GM12878 (cell line): Measurements from ENCODE around the gene HIVEP3. TPM values are rescaled to one million over a fixed set of nuclear protein-coding genes. Genes with fewer than 3 reads are reported as not detected.
A peak's percentile ranks its signal among the peaks of the same experiment; 100 is the strongest.

Experiments
- BACH1 ChIP-seq: fragments of 450-650 bp; IDR thresholded peaks from 2 replicates; pipeline ENCODE4 v1.6.1; 2017; ENCODE audit warnings: mild to moderate bottlenecking, borderline replicate concordance
- CHD1 ChIP-seq: IDR thresholded peaks from 2 replicates; pipeline ENCODE4 v1.6.1; 2012; ENCODE audit warnings: low read depth, low read length, improper control_type of control experiment
- HCFC1 ChIP-seq: fragments of 150-350 bp; IDR thresholded peaks from 2 replicates; pipeline ENCODE4 v1.6.1; 2014; ENCODE audit warnings: low read length
- IKZF2 ChIP-seq, 2 experiments: fragments of 450-650 bp; IDR thresholded peaks; 2 replicates each; pipeline ENCODE4 v1.6.1; 2017; ENCODE audit warnings: mild to moderate bottlenecking in 2 of 2, moderate library complexity in 2 of 2
- KLF5 ChIP-seq: fragments of 450-650 bp; IDR thresholded peaks from 2 replicates; pipeline ENCODE4 v1.6.1; 2014; ENCODE audit warnings: mild to moderate bottlenecking; ENCODE audit not compliant: partially characterized antibody
- MEF2A ChIP-seq: IDR thresholded peaks from 2 replicates; pipeline ENCODE4 v1.6.1; 2011; ENCODE audit warnings: low read depth, mild to moderate bottlenecking, low read length, moderate library complexity; ENCODE audit not compliant: insufficient read depth
- RAD21 ChIP-seq: IDR thresholded peaks from 2 replicates; pipeline ENCODE4 v1.6.1; 2011; ENCODE audit warnings: mild to moderate bottlenecking, low read depth, low read length, moderate library complexity; ENCODE audit not compliant: insufficient read depth
- RB1 ChIP-seq: fragments of 450-650 bp; formaldehyde crosslinking; IDR thresholded peaks from 2 replicates; pipeline ENCODE4 v1.6.1; 2017; ENCODE audit warnings: mild to moderate bottlenecking, borderline replicate concordance
- SRF ChIP-seq, 2 experiments: IDR thresholded peaks; 2 replicates each; pipeline ENCODE4 v1.6.1; 2011; ENCODE audit warnings: low read depth in 2 of 2, low read length in 2 of 2, mild to moderate bottlenecking in 1 of 2, moderate library complexity in 1 of 2
- STAT3 ChIP-seq: IDR thresholded peaks from 2 replicates; pipeline ENCODE4 v1.6.1; 2011; ENCODE audit warnings: low read depth, low read length, improper control_type of control experiment
- SUZ12 ChIP-seq: fragments of 200-600 bp; sonication (generic); IDR thresholded peaks from one replicate; pipeline ENCODE4 v1.6.1; 2018; ENCODE audit warnings: antibody characterized with exemption, mild to moderate bottlenecking; ENCODE audit not compliant: unreplicated experiment
- TCF12 ChIP-seq: IDR thresholded peaks from 2 replicates; pipeline ENCODE4 v1.6.1; 2011; ENCODE audit warnings: low read depth, mild to moderate bottlenecking, low read length
- YBX1 ChIP-seq: fragments of 450-650 bp; IDR thresholded peaks from 2 replicates; pipeline ENCODE4 v1.6.1; 2016; ENCODE audit warnings: antibody characterized with exemption
- YY1 ChIP-seq: IDR thresholded peaks from 2 replicates; pipeline ENCODE4 v1.6.1; 2011; ENCODE audit warnings: low read depth, mild to moderate bottlenecking, low read length
- polyA plus RNA-seq, 11 experiments: library from polyadenylated mRNA; depleted of rRNA in 4 of 11; unstranded in 6 of 11; stranded (reverse) in 5 of 11; fragments of >200 nt; fragmentation: Nextera tagmentation in 4 of 11; fragmentation: Illumina TruSeq in 1 of 11; extraction: Ambion mirVana in 4 of 11; extraction: Trizol in 1 of 11; gene quantifications; 1 replicate in 1 of 11; 2 replicates in 10 of 11; pipeline versions ENCODE4 v1.2.1 to v1.2.3, GENCODE V29; 2011 to 2016; ENCODE audit warnings: inconsistent platforms in 2 of 11, missing spikeins in 2 of 11, low read depth in 1 of 11
- total RNA-seq, 4 experiments: library from RNA; depleted of rRNA in 3 of 4; stranded (reverse); fragments of >200 nt in 3 of 4; fragmentation: Illumina TruSeq in 1 of 4; extraction: Trizol in 1 of 4; gene quantifications; 2 replicates each; pipeline versions ENCODE4 v1.2.1 to v1.2.3, GENCODE V29; 2013 to 2021
- TF ChIP-seq, protein P1 (sequence below): fragments of 450-650 bp; formaldehyde crosslinking; IDR thresholded peaks from 2 replicates; pipeline ENCODE4 v1.4.0; 2022; ENCODE audit warnings: mild to moderate bottlenecking, moderate library complexity
- TF ChIP-seq, protein P2 (sequence below): IDR thresholded peaks from 2 replicates; pipeline ENCODE4 v1.6.1; 2012; ENCODE audit warnings: low read depth, low read length, improper control_type of control experiment
- TF ChIP-seq, protein P3 (sequence below): IDR thresholded peaks from 2 replicates; pipeline ENCODE4 v1.6.1; 2011; ENCODE audit warnings: mild to moderate bottlenecking, low read depth, low read length, moderate library complexity; ENCODE audit not compliant: insufficient replicate concordance
- TF ChIP-seq, protein P4 (sequence below): fragments of 450-650 bp; IDR thresholded peaks from 2 replicates; pipeline ENCODE4 v1.6.1; 2014; ENCODE audit warnings: mild to moderate bottlenecking
- TF ChIP-seq, protein P5 (sequence below): IDR thresholded peaks from 2 replicates; pipeline ENCODE4 v1.6.1; 2011; ENCODE audit warnings: borderline replicate concordance, low read depth, mild to moderate bottlenecking, moderate library complexity, low read length; ENCODE audit not compliant: insufficient read depth, poor library complexity, severe bottlenecking

The HIVEP3 gene
- total and polyA plus RNA-seq, 10 of the 15 experiments (the other 5 are each of a cell fraction or from before 2014, with no cell fraction given) = 1.8 to 13.6 (median 3.8) TPM

DNA sequence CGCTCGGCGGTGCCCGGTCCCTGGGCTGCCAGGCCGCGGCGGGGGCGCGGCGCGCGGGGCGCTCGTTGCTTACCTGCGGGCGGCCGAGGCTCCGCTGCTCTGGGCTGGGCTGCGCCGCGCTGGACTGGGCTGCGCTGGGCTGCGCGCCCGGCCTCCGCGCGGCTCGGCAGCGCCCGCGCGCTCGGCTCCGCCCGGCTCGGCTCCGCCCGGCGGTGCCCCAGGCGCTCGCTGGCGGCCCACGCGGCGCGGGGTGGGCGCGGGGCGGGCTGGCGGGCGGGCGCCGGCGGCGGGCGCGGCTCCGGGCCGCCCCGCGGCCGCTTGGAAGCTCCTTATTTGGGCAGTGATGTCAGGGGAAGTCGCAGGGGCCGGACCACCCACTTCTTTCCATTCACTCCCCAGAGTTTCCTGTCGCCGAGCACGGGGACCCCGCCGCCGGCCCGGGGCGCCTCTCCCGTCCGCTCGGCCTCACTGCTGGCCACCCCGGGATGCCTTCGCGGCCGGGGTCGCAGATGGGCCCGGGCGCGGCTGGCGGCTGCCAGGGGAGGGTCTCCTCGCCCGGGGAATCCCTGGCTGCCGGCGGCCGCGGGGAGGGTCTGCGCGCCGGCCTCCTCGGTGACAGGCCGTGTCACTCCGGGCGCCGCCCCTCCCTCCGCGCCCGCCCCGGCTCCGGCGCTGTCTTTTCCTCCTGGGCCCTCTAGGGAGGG is 256.5 kb downstream of the HIVEP3 start (continued):
- TF ChIP-seq, protein P1, sequence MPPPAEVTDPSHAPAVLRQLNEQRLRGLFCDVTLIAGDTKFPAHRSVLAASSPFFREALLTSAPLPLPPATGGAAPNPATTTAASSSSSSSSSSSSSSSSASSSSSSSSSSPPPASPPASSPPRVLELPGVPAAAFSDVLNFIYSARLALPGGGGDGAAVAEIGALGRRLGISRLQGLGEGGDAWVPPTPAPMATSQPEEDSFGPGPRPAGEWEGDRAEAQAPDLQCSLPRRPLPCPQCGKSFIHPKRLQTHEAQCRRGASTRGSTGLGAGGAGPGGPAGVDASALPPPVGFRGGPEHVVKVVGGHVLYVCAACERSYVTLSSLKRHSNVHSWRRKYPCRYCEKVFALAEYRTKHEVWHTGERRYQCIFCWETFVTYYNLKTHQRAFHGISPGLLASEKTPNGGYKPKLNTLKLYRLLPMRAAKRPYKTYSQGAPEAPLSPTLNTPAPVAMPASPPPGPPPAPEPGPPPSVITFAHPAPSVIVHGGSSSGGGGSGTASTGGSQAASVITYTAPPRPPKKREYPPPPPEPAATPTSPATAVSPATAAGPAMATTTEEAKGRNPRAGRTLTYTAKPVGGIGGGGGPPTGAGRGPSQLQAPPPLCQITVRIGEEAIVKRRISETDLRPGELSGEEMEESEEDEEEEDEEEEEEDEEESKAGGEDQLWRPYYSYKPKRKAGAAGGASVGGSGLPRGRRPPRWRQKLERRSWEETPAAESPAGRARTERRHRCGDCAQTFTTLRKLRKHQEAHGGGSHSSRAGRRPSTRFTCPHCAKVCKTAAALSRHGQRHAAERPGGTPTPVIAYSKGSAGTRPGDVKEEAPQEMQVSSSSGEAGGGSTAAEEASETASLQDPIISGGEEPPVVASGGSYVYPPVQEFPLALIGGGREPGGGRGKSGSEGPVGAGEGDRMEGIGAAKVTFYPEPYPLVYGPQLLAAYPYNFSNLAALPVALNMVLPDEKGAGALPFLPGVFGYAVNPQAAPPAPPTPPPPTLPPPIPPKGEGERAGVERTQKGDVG (CRISPR knock-in tag) = no peak
- no peak for TF ChIP-seq YY1
- TF ChIP-seq TCF12 = no peak
- TF ChIP-seq MEF2A = no peak
- no peak for TF ChIP-seq YBX1
- TF ChIP-seq SUZ12 = no peak
- TF ChIP-seq, protein P2, sequence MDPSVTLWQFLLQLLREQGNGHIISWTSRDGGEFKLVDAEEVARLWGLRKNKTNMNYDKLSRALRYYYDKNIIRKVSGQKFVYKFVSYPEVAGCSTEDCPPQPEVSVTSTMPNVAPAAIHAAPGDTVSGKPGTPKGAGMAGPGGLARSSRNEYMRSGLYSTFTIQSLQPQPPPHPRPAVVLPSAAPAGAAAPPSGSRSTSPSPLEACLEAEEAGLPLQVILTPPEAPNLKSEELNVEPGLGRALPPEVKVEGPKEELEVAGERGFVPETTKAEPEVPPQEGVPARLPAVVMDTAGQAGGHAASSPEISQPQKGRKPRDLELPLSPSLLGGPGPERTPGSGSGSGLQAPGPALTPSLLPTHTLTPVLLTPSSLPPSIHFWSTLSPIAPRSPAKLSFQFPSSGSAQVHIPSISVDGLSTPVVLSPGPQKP = peak; percentile 93
- peak; percentile 77; the same call in 1 of the 2 replicates for TF ChIP-seq BACH1
- peak; percentile 62; the same call in 1 of the 2 replicates for TF ChIP-seq RB1
- TF ChIP-seq, protein P3, sequence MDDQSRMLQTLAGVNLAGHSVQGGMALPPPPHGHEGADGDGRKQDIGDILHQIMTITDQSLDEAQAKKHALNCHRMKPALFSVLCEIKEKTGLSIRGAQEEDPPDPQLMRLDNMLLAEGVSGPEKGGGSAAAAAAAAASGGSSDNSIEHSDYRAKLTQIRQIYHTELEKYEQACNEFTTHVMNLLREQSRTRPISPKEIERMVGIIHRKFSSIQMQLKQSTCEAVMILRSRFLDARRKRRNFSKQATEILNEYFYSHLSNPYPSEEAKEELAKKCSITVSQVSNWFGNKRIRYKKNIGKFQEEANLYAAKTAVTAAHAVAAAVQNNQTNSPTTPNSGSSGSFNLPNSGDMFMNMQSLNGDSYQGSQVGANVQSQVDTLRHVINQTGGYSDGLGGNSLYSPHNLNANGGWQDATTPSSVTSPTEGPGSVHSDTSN = no peak
- TF ChIP-seq, protein P4, sequence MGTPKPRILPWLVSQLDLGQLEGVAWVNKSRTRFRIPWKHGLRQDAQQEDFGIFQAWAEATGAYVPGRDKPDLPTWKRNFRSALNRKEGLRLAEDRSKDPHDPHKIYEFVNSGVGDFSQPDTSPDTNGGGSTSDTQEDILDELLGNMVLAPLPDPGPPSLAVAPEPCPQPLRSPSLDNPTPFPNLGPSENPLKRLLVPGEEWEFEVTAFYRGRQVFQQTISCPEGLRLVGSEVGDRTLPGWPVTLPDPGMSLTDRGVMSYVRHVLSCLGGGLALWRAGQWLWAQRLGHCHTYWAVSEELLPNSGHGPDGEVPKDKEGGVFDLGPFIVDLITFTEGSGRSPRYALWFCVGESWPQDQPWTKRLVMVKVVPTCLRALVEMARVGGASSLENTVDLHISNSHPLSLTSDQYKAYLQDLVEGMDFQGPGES = no peak
- no peak for TF ChIP-seq HCFC1
- TF ChIP-seq SRF (IDR thresholded peaks at IDR 0.05; ENCODE audit: low read depth in 2 of 2, low read length in 2 of 2) = peak; percentile 84 to 94
- TF ChIP-seq IKZF2 (IDR thresholded peaks at IDR 0.05) = no peak
- TF ChIP-seq RAD21 = no peak
- TF ChIP-seq, protein P5, sequence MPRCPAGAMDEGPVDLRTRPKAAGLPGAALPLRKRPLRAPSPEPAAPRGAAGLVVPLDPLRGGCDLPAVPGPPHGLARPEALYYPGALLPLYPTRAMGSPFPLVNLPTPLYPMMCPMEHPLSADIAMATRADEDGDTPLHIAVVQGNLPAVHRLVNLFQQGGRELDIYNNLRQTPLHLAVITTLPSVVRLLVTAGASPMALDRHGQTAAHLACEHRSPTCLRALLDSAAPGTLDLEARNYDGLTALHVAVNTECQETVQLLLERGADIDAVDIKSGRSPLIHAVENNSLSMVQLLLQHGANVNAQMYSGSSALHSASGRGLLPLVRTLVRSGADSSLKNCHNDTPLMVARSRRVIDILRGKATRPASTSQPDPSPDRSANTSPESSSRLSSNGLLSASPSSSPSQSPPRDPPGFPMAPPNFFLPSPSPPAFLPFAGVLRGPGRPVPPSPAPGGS = no peak
- no peak for TF ChIP-seq STAT3
- peak; percentile 33 for TF ChIP-seq KLF5
- no peak for TF ChIP-seq CHD1
